Upper lobe of right lung (tissue), 1 donor: ENCODE data around the gene SPAG16. TPM values are rescaled to one million over a fixed set of nuclear protein-coding genes. Genes with fewer than 3 reads are reported as not detected.
A peak's percentile ranks its signal among the peaks of the same experiment; 100 is the strongest.

Experiments used
- ATAC-seq: fragments of 200-7000 bp; cut with Tn5 transposase; one replicate; pipeline ENCODE4 v1.9.1; 2020; ENCODE audit warnings: mild to moderate bottlenecking, moderate library complexity
- DNase-seq: peaks from one replicate; pipeline ENCODE4 v3.0.0-alpha.2; 2020
- H3K27ac ChIP-seq: fragments of 200-600 bp; one replicate; pipeline ENCODE4 v1.8.0; 2022
- H3K27me3 ChIP-seq: fragments of 200-600 bp; one replicate; pipeline ENCODE4 v1.8.0; 2022; ENCODE audit warnings: mild to moderate bottlenecking
- H3K36me3 ChIP-seq: fragments of 200-600 bp; one replicate; pipeline ENCODE4 v1.8.0; 2022
- H3K4me1 ChIP-seq: fragments of 200-600 bp; one replicate; pipeline ENCODE4 v1.8.0; 2022
- H3K4me3 ChIP-seq: fragments of 200-600 bp; one replicate; pipeline ENCODE4 v1.8.0; 2022; ENCODE audit warnings: mild to moderate bottlenecking
- H3K9me3 ChIP-seq: fragments of 200-600 bp; one replicate; pipeline ENCODE4 v1.8.0; 2022
- intact Hi-C: fragments of 100-400 bp; cut with DNase I; formaldehyde crosslinking; loops from one replicate; pipeline ENCODE4 v1.11.0; 2022
- total RNA-seq: library from RNA; stranded (reverse); fragmentation: NEBNext Ultra II Directional; extraction: Animal tissue kit (Norgen Biotek cat#: 25700); gene quantifications from one replicate; pipeline ENCODE4 v1.2.1, GENCODE V29; 2021
- TF ChIP-seq, protein P1 (sequence below): fragments of 200-600 bp; IDR thresholded peaks from one replicate; pipeline ENCODE4 v1.8.0; 2022; ENCODE audit warnings: antibody characterized with exemption
- donor health status: DM: no; HTN: yes; CAD: no; lungs with severe emphysema.

Gene SPAG16
- total RNA-seq, 1 donor from 2014 or later, result 11.6 TPM

GRCh38 chr2:213816583-213816982, 532.3 kb downstream of the SPAG16 start:
- no peaks in the 10 kb centered on the region for H3K9me3 ChIP-seq
- ATAC-seq (no peak), DNase-seq (no peak)
- H3K27me3 ChIP-seq, result no peaks in the 10 kb centered on the region
- no peaks in the 10 kb centered on the region for H3K36me3 ChIP-seq
- TF ChIP-seq, protein P1, sequence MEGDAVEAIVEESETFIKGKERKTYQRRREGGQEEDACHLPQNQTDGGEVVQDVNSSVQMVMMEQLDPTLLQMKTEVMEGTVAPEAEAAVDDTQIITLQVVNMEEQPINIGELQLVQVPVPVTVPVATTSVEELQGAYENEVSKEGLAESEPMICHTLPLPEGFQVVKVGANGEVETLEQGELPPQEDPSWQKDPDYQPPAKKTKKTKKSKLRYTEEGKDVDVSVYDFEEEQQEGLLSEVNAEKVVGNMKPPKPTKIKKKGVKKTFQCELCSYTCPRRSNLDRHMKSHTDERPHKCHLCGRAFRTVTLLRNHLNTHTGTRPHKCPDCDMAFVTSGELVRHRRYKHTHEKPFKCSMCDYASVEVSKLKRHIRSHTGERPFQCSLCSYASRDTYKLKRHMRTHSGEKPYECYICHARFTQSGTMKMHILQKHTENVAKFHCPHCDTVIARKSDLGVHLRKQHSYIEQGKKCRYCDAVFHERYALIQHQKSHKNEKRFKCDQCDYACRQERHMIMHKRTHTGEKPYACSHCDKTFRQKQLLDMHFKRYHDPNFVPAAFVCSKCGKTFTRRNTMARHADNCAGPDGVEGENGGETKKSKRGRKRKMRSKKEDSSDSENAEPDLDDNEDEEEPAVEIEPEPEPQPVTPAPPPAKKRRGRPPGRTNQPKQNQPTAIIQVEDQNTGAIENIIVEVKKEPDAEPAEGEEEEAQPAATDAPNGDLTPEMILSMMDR, result no peak
- no peak overlapping the region for H3K4me3 ChIP-seq
- H3K4me1 ChIP-seq, result no peaks in the 10 kb centered on the region
- H3K27ac ChIP-seq, result no peak overlapping the region
- intact Hi-C loops, result no loop called here

- no peak for ATAC-seq
- Histone ChIP-seq H3K27me3 (no peaks in the 10 kb centered on the region), H3K27ac (no peak overlapping the region), H3K4me1 (no peaks in the 10 kb centered on the region), H3K4me3 (no peak overlapping the region), H3K9me3 (no peaks in the 10 kb centered on the region), H3K36me3 (no peaks in the 10 kb centered on the region)
- DNase-seq, result no peak
- intact Hi-C loops, result no loop called here
- TF ChIP-seq, protein P1, result no peak
Measured at GRCh38 chr2:213818436-213818835, 534.2 kb downstream of the SPAG16 start.

DNA sequence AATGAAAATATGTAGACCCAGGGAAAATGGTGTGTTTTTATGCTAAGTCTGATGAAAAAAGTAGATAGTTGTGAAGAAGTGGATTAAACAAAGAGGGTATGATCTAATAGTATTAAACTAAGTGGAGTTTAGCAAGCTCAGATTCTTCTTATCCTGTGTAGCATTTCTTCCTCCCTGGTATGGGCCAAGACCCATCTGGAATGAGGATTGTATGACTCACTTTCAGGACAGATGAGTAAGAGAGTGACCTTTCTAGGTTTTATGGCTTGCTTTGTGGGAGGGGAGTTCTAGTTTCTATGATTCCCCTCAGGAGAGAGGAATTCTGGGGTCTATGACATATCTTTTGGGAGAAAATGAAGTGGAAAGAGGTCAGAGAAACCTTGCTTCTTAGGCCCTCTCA, 550.1 kb downstream of the SPAG16 start:
- no peaks in the 10 kb centered on the region for H3K9me3 ChIP-seq
- TF ChIP-seq, protein P1, result no peak
- H3K4me1 ChIP-seq, result no peaks in the 10 kb centered on the region
- H3K36me3 ChIP-seq, result no peaks in the 10 kb centered on the region
- H3K27me3 ChIP-seq, result no peaks in the 10 kb centered on the region
- no peak for ATAC-seq
- DNase-seq, result no peak
- intact Hi-C loops, result no loop called here
- H3K27ac ChIP-seq, result no peak overlapping the region
- no peak overlapping the region for H3K4me3 ChIP-seq

DNA sequence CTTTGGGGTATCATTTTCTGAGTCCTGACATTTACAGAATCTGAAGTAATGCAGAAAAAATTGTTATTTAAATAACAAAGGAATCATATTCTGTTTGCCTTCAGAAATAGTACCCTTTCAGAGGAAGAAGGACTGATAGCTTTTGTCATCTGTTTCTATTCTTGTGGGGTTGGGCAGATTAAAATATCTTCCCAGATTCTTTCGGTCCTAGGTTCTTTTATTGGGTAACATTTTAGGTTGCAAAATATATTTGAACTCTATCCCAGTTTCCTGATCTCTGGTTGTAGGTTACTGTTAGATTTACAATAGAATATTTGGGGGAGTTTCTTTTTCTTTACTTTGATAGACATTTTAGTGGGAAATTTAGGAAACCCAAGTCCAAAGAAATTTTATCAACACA, 550.5 kb downstream of the SPAG16 start:
- ATAC-seq (no peak), DNase-seq (no peak)
- Histone ChIP-seq H3K4me3 (no peak overlapping the region), H3K27ac (no peak overlapping the region), H3K27me3 (no peaks in the 10 kb centered on the region), H3K9me3 (no peaks in the 10 kb centered on the region), H3K36me3 (no peaks in the 10 kb centered on the region), H3K4me1 (no peaks in the 10 kb centered on the region)
- intact Hi-C loops, result no loop called here
- TF ChIP-seq, protein P1, result no peak

DNA sequence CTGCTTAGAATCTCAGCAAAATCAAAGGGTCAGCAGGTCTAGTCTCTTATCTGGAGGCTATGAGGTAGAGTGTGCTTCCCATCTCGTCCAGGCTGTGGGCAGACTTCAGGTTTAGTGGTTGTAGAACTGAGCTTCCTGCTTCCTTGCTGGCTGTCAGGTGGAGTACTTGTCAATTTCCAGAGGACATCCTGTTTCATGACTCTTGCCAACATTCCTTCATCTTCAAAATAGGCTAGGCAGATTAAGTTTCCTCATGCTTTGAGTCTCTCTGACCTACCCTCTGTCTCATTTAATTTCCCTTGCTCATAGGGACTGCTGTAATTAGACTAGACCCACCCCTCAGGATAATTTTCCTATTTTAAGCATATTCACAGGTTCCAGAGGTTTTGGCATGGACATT, 562.6 kb downstream of the SPAG16 start:
- no peak overlapping the region for H3K27ac ChIP-seq
- H3K4me3 ChIP-seq, result no peak overlapping the region
- H3K4me1 ChIP-seq, result no peaks in the 10 kb centered on the region
- H3K9me3 ChIP-seq, result no peaks in the 10 kb centered on the region
- intact Hi-C loops, result no loop called here
- no peaks in the 10 kb centered on the region for H3K27me3 ChIP-seq
- no peaks in the 10 kb centered on the region for H3K36me3 ChIP-seq
- DNase-seq, result no peak
- TF ChIP-seq, protein P1, result no peak
- peak; percentile 35 for ATAC-seq

GRCh38 chr2:213847316-213847715, 563.1 kb downstream of the SPAG16 start:
- H3K9me3 ChIP-seq, result no peaks in the 10 kb centered on the region
- H3K4me3 ChIP-seq, result no peak overlapping the region
- H3K27ac ChIP-seq, result no peak overlapping the region
- H3K27me3 ChIP-seq, result no peaks in the 10 kb centered on the region
- DNase-seq (no peak), ATAC-seq (no peak)
- no peaks in the 10 kb centered on the region for H3K36me3 ChIP-seq
- H3K4me1 ChIP-seq, result no peaks in the 10 kb centered on the region
- intact Hi-C loops, result no loop called here
- TF ChIP-seq, protein P1, result no peak
